ENCODE results near the gene CMTM5.
"Not testable (repeated sequence)": the region's sequence is repeated elsewhere in the genome, so short reads cannot be mapped to it uniquely, and the experiment has no call there.

Gene CMTM5

GRCh38 chr14:23416801-23417200, 40.0 kb downstream of the CMTM5 start:
- DNase-seq = no peak

GRCh38 chr14:23417269-23417668, 40.4 kb downstream of the CMTM5 start:
- not testable (repeated sequence) for DNase-seq

GRCh38 chr14:23418021-23418420, 41.2 kb downstream of the CMTM5 start:
- no peak for DNase-seq

GRCh38 chr14:23419646-23420045, 42.8 kb downstream of the CMTM5 start:
- not testable (repeated sequence) for DNase-seq

GRCh38 chr14:23421594-23421993, 44.7 kb downstream of the CMTM5 start:
- DNase-seq = no peak

- no peak for DNase-seq
Measured at GRCh38 chr14:23423657-23424056, 46.8 kb downstream of the CMTM5 start.

- no peak for DNase-seq
Measured at GRCh38 chr14:23425169-23425568, 48.3 kb downstream of the CMTM5 start.

- DNase-seq = not testable (repeated sequence)
Measured at GRCh38 chr14:23425798-23426197, 49.0 kb downstream of the CMTM5 start.

GRCh38 chr14:23428686-23429495, 52.0 kb downstream of the CMTM5 start:
- DNase-seq = no peak

Measured in stimulated activated CD4-positive, alpha-beta T cell treated with anti-CD3 and anti-CD28 coated beads, Interleukin-12 subunit alpha, Interleukin-12 subunit beta, amount 100 ng/mL, for 4 hours (primary cell).